Measurements from ENCODE around the gene NOL3.

DNA sequence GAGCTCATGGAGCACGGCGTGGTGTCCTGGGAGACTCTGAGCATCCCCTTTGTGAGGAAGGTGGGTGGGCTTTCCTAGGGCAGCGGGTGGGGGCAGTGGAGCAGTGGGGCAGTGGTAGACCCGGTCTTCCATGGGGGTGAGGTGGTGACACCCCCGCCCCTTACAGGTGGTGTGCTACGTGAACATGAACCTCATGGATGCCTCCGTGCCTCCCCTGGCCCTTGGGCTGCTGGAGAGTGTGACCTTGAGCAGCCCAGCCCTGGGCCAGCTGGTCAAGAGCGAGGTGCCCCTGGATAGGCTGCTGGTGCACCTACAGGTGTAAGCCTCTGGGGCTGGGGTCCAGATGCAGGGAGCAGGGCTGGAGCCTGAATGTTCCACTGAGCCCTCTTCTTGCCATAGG is 30.2 kb downstream of the NOL3 start:
- TF ChIP-seq POLR2AphosphoS5 (IDR thresholded peaks at IDR 0.05; ENCODE audit: borderline replicate concordance, low read depth, low read length) (no peak), EZH2 (IDR thresholded peaks at IDR 0.05) (no peak)
